T-helper 2 cell treated with Interferon-gamma antibody and Interleukin-4, amounts not matched to agents 5 μg/mL and 100 μg/mL, for 36 hours (primary cell): ENCODE data around the gene CXCL14.
"Not testable (repeated sequence)": the region's sequence is repeated elsewhere in the genome, so short reads cannot be mapped to it uniquely, and the experiment has no call there.

Source experiments
- DNase-seq: peaks from one replicate; pipeline ENCODE4 v3.0.0; 2021; ENCODE audit warnings: low spot score
- H3K27ac Mint-ChIP-seq: one replicate; pipeline ENCODE4 v1.8.0; 2021; ENCODE audit warnings: mild to moderate bottlenecking, mixed read lengths
- H3K27me3 Mint-ChIP-seq: one replicate; pipeline ENCODE4 v1.8.0; 2021; ENCODE audit warnings: low read depth, mixed read lengths
- H3K36me3 Mint-ChIP-seq: one replicate; pipeline ENCODE4 v1.8.0; 2021; ENCODE audit warnings: low read depth, mixed read lengths
- H3K4me1 Mint-ChIP-seq: one replicate; pipeline ENCODE4 v1.8.0; 2021; ENCODE audit warnings: low read depth, mixed read lengths
- H3K4me3 Mint-ChIP-seq: one replicate; pipeline ENCODE4 v1.8.0; 2022; ENCODE audit warnings: mild to moderate bottlenecking, moderate library complexity, mixed read lengths
- H3K9me3 Mint-ChIP-seq: one replicate; pipeline ENCODE4 v1.8.0; 2021; ENCODE audit warnings: mixed read lengths

Gene CXCL14

GRCh38 chr5:135535820-135536801, 42.7 kb downstream of the CXCL14 start, which contains the start of gene NEUROG1:
TSS of gene NEUROG1 (minus strand) at chr5:135535964. CDS start at chr5:135535690, 274 bp downstream.
- Mint-ChIP-seq H3K36me3 (no peaks in the 10 kb centered on the region), H3K27ac (no peak within 1 kb of the TSS), H3K4me1 (no peaks in the 10 kb centered on the region), H3K9me3 (no peaks in the 10 kb centered on the region), H3K4me3 (peak within 1 kb of the TSS; percentile 9), H3K27me3 (peaks cover 92% of the 10 kb centered on the region)
- DNase-seq: no peak

DNA sequence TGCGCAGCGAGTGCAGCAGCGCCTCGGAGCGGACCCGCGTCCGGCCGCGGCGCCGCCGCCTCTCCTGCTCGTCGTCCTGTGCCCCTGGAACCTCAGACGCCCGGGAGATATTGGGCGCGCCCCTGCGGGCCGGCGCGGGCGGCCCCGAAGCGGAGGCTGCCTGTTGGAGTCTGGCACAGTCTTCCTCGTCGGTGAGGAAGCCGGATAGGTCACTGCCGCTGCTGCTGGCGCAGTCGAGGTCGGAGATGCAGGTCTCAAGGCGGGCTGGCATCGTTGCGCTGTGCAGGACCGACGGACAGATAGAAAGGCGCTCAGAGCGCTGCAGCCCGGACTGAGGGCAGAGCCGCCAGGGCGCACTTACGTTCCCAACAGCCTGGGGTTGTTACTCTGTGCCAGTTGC, 43.4 kb downstream of the CXCL14 start:
- Mint-ChIP-seq H3K4me1 (no peaks in the 10 kb centered on the region), H3K36me3 (no peaks in the 10 kb centered on the region), H3K9me3 (no peaks in the 10 kb centered on the region), H3K4me3 (no peak overlapping the region), H3K27ac (no peak overlapping the region), H3K27me3 (peaks cover 92% of the 10 kb centered on the region)
- no peak for DNase-seq

DNA sequence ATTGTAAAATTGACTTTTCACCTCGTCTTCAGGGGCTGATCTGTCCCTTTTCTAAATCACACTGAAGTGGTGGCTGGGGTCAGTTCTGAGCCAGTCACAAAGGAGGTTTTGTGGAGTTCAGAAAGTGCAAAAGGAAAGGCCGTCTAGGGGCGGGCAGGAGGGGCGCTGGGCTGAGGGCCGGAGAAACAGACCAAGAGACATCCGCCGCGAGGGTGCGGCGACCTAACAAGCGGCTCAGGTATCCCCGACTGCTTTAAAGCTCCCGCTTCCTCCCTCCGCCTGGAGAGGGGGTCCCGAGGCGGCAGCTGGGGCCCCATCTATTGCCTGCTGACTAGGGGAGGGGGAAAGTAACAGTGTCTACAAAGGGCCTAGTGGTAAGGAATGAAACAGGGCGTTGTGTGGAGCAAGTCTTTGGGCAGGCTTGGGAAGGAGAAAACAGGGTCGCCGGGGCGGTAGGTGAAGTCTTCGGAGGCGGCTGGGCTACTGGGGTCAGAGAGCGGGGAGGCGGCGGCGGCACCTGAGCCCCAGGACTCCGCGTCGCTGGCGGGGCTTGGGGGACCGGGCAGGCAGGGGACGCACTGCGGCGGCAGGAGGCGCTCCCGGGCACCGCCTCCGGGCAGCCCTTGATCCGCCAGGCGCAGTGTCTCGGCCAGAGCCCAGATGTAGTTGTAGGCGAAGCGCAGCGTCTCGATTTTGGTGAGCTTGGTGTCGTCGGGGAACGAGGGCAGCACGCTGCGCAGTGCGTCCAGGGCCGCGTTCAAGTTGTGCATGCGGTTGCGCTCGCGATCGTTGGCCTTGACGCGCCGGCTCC, 44.0 kb downstream of the CXCL14 start:
- Mint-ChIP-seq H3K9me3 (no peaks in the 10 kb centered on the region), H3K4me1 (no peaks in the 10 kb centered on the region), H3K27ac (no peak overlapping the region), H3K27me3 (peaks cover 90% of the 10 kb centered on the region), H3K36me3 (no peaks in the 10 kb centered on the region), H3K4me3 (peak overlapping the region; percentile 9)
- DNase-seq: no peak

- no peak overlapping the region for H3K27ac Mint-ChIP-seq
- no peak for DNase-seq
- no peaks in the 10 kb centered on the region for H3K36me3 Mint-ChIP-seq
- no peaks in the 10 kb centered on the region for H3K4me1 Mint-ChIP-seq
- no peaks in the 10 kb centered on the region for H3K9me3 Mint-ChIP-seq
- H3K4me3 Mint-ChIP-seq: no peak overlapping the region
- H3K27me3 Mint-ChIP-seq: peaks cover 81% of the 10 kb centered on the region
Measured at GRCh38 chr5:135533794-135534193, 45.0 kb downstream of the CXCL14 start.

DNA sequence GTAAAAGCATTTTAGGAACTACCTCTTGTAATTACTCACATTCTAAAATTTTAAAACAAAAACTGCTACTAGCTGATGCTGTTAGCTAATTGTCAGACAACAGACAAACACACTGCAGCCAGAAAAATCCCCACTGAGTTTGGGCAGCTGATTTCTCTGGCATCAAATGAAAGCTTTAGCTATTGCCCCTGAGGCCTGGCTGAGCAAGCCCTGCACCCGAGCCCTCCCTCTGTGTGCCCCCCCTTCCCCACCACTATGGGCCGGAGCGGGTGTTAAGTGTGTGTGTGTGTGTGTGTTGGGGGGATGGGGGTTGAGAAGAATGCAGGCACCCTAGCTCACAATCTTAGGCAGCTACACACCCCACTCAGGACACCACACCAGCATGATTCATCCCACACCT, 45.5 kb downstream of the CXCL14 start:
- Mint-ChIP-seq H3K27ac (no peak overlapping the region), H3K4me3 (no peak overlapping the region), H3K9me3 (no peaks in the 10 kb centered on the region), H3K36me3 (no peaks in the 10 kb centered on the region), H3K4me1 (no peaks in the 10 kb centered on the region), H3K27me3 (peaks cover 76% of the 10 kb centered on the region)
- DNase-seq: no peak

GRCh38 chr5:135529576-135529975, 49.2 kb downstream of the CXCL14 start:
- H3K9me3 Mint-ChIP-seq, DNase-seq, H3K4me1 Mint-ChIP-seq, H3K27ac Mint-ChIP-seq, H3K4me3 Mint-ChIP-seq, H3K36me3 Mint-ChIP-seq: not testable (repeated sequence)
- H3K27me3 Mint-ChIP-seq: peaks cover 54% of the 10 kb centered on the region

GRCh38 chr5:135526924-135527323, 51.9 kb downstream of the CXCL14 start:
- no peaks in the 10 kb centered on the region for H3K36me3 Mint-ChIP-seq
- no peak overlapping the region for H3K4me3 Mint-ChIP-seq
- no peak for DNase-seq
- no peaks in the 10 kb centered on the region for H3K9me3 Mint-ChIP-seq
- H3K4me1 Mint-ChIP-seq: no peaks in the 10 kb centered on the region
- H3K27me3 Mint-ChIP-seq: peaks cover 38% of the 10 kb centered on the region
- H3K27ac Mint-ChIP-seq: no peak overlapping the region

- Mint-ChIP-seq H3K4me1 (no peaks in the 10 kb centered on the region), H3K9me3 (no peaks in the 10 kb centered on the region), H3K27me3 (peaks cover 34% of the 10 kb centered on the region), H3K36me3 (no peaks in the 10 kb centered on the region), H3K4me3 (no peak overlapping the region), H3K27ac (no peak overlapping the region)
- DNase-seq: no peak
Measured at GRCh38 chr5:135521964-135522363, 56.8 kb downstream of the CXCL14 start.
